ENCODE measurements around the gene BACH2. TPM values are rescaled to one million over a fixed set of nuclear protein-coding genes. Genes with fewer than 3 reads are reported as not detected.

The BACH2 gene
- total RNA-seq, 1 donor from 2014 or later, result 34.1 TPM

DNA sequence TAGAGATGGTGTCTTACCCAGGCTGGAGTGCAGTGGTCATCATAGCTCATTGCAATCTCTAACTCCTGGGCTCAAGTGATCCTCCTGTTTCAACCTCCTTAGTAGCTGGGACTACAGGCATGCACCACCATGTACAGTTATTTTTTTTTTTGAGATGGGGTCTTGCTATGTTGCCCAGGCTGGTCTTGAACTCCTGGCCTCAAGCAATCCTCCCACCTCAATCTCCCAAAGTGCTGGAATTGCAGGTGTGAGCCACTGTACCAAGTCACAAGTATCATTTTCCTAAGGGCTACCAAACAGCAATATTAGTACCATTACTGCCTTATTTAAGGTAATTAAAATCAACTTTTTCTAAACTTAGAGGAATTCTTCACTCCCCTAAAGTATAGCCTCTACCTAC is 49.4 kb downstream of the BACH2 start:
- DNase-seq (ENCODE audit: low spot score in 2 of 2, unreplicated experiment in 2 of 2), result no peak
- H3K4me1 Mint-ChIP-seq, result peaks cover 15% of the 10 kb centered on the region
- no peak overlapping the region for H3K27ac Mint-ChIP-seq
- H3K9me3 Mint-ChIP-seq, result peaks cover 3% of the 10 kb centered on the region
- H3K4me3 Mint-ChIP-seq, result no peak overlapping the region
- TF ChIP-seq, protein P1, sequence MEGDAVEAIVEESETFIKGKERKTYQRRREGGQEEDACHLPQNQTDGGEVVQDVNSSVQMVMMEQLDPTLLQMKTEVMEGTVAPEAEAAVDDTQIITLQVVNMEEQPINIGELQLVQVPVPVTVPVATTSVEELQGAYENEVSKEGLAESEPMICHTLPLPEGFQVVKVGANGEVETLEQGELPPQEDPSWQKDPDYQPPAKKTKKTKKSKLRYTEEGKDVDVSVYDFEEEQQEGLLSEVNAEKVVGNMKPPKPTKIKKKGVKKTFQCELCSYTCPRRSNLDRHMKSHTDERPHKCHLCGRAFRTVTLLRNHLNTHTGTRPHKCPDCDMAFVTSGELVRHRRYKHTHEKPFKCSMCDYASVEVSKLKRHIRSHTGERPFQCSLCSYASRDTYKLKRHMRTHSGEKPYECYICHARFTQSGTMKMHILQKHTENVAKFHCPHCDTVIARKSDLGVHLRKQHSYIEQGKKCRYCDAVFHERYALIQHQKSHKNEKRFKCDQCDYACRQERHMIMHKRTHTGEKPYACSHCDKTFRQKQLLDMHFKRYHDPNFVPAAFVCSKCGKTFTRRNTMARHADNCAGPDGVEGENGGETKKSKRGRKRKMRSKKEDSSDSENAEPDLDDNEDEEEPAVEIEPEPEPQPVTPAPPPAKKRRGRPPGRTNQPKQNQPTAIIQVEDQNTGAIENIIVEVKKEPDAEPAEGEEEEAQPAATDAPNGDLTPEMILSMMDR (IDR thresholded peaks at IDR 0.05; ENCODE audit: unreplicated experiment), result no peak
- H3K27me3 Mint-ChIP-seq (ENCODE audit: low read depth), result no peaks in the 10 kb centered on the region
- peaks cover 4% of the 10 kb centered on the region for H3K36me3 Mint-ChIP-seq

DNA sequence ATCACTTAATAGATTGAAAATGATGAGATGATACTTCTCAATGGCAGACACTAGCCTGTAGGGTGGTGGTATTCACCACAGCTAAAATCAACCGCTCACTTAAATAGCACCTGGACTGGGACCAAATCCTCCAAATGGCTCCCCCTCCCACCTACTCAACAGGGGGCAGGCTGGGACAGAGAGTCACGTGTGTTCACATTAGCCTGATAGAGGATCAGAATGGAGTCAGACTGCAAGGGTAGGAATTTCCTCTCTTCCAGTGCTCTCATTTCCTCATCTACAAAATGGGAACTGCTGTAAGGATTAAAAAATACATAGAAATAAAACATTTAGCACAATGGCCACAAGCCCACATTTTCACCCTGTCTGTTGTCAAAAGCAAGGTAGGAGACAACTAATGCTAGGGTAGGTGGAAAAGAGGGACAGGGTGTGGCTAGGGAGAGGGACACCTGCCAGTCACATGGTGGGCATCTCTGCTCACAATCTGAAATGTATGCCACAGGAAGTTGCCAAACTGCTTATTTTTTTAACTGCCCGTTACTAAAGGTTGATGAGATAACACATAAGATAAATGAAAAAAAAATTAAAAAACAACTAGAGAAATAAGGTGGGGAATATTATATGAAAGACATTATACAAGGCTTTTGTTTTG is 55.3 kb downstream of the BACH2 start:
- Mint-ChIP-seq H3K4me1 (peaks cover 32% of the 10 kb centered on the region), H3K4me3 (no peak overlapping the region), H3K27me3 (ENCODE audit: low read depth) (no peaks in the 10 kb centered on the region), H3K27ac (peak overlapping the region; percentile 56), H3K9me3 (peaks cover 7% of the 10 kb centered on the region), H3K36me3 (peaks cover 9% of the 10 kb centered on the region)
- TF ChIP-seq, protein P1 (IDR thresholded peaks at IDR 0.05; ENCODE audit: unreplicated experiment), result no peak
- DNase-seq (ENCODE audit: low spot score in 2 of 2, unreplicated experiment in 2 of 2), result no peak

DNA sequence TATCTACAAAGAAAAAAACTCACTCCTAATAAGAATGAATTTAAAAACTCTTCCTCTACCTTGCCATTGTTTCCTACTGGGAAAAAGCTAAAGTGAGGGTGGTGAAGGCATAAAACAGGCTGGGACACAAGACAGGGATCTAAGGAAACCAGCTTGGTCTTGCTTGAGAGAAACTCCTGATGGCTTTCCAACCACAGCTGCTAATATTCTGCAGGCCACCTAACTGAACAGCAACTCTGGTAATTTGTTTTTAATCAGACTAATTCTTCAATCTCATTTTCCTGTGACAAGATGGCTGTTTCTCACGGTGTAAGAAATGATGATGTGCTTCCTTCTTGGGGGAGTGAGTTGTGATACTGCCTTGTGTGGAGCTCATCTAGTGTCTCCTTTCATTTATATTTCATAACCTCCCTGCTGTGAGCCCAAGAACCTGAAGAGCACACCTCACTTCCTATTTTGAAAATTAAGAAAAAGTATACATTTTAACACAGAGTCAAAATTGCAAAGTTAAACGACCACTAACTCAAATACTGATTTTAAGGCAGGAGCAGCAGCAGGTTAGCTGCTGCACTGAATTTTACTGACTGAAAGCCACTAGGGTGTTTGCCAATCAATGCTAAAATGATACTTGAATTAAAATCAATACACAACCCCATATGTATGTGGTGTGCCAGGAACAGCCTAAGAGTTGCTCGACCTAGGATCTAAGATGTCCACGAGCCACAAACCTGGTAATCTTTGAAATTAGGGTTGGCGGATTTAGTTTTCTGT is 58.0 kb downstream of the BACH2 start:
- Mint-ChIP-seq H3K27me3 (ENCODE audit: low read depth) (no peaks in the 10 kb centered on the region), H3K9me3 (peaks cover 7% of the 10 kb centered on the region), H3K36me3 (peaks cover 7% of the 10 kb centered on the region), H3K27ac (peak overlapping the region; percentile 57), H3K4me1 (peaks cover 27% of the 10 kb centered on the region), H3K4me3 (no peak overlapping the region)
- DNase-seq (ENCODE audit: low spot score in 2 of 2, unreplicated experiment in 2 of 2), result no peak
- TF ChIP-seq, protein P1 (IDR thresholded peaks at IDR 0.05; ENCODE audit: unreplicated experiment), result no peak

DNA sequence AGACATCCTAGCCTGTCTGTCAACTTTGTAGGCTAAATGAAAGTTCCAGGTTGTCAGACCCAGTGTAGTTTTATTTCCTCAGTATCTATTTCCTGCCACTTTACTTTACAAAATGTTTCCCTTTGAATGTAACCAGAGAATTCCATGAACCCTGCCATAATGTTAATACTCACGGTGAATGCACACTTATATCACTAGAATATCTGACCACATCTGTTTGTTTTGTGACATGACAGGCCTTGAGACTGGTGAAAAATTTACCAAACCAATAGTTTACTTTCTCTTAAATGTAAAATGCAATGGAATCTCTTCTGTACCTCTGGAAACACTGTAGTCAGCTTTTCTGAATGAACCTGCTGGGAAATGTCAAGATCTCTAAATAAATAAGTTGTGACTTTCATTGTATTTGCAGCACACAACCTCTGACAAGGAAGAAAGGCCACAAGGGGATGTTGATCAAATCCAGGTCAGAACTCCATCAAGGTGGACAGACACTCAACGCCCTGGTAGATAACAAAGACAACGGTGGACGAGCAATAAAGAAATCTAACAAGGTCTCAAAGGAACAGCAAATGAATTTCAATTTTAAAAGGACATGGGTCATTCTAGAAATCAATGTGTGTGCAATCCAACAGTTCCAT is 59.2 kb downstream of the BACH2 start:
- DNase-seq (ENCODE audit: low spot score in 2 of 2, unreplicated experiment in 2 of 2), result no peak
- no peak overlapping the region for H3K27ac Mint-ChIP-seq
- H3K36me3 Mint-ChIP-seq, result peaks cover 7% of the 10 kb centered on the region
- TF ChIP-seq, protein P1 (IDR thresholded peaks at IDR 0.05; ENCODE audit: unreplicated experiment), result no peak
- peaks cover 6% of the 10 kb centered on the region for H3K9me3 Mint-ChIP-seq
- H3K4me3 Mint-ChIP-seq, result no peak overlapping the region
- peaks cover 34% of the 10 kb centered on the region for H3K4me1 Mint-ChIP-seq
- no peaks in the 10 kb centered on the region for H3K27me3 Mint-ChIP-seq (ENCODE audit: low read depth)

DNA sequence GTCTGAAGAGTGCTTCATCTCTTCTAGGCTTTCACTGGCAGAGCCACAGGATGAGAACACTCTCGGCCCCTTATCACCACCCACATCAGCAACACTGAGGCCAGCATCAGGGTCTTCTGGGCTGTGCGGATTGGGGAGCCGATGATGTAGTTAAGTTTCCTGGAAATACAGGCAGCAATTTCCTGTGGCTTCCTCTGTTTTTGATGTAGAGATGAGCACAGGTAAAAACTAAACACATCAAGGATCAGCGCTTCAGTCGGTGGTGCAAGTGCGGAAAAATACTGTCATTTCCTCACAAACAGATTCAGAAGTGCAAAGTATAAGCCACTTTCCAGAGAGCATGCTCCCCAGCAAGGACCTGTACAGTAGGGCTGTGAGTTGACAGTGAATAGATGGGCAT is 62.6 kb downstream of the BACH2 start:
- no peaks in the 10 kb centered on the region for H3K36me3 Mint-ChIP-seq
- DNase-seq (ENCODE audit: low spot score in 2 of 2, unreplicated experiment in 2 of 2), result no peak
- H3K4me1 Mint-ChIP-seq, result peaks cover 50% of the 10 kb centered on the region
- H3K4me3 Mint-ChIP-seq, result no peak overlapping the region
- TF ChIP-seq, protein P1 (IDR thresholded peaks at IDR 0.05; ENCODE audit: unreplicated experiment), result no peak
- no peak overlapping the region for H3K27ac Mint-ChIP-seq
- no peaks in the 10 kb centered on the region for H3K27me3 Mint-ChIP-seq (ENCODE audit: low read depth)
- H3K9me3 Mint-ChIP-seq, result no peaks in the 10 kb centered on the region

Data from mesothelial cell of epicardium (in vitro differentiated cells).